GM12874 (cell line): ENCODE measurements around the gene CYLD.

ENCODE experiments used
- TF ChIP-seq, protein P1 (sequence below): IDR thresholded peaks from 2 replicates; pipeline ENCODE4 v1.5.1; 2011; ENCODE audit warnings: low read depth, mild to moderate bottlenecking, control low read depth, low read length, moderate library complexity; ENCODE audit not compliant: insufficient read depth

The CYLD gene

DNA sequence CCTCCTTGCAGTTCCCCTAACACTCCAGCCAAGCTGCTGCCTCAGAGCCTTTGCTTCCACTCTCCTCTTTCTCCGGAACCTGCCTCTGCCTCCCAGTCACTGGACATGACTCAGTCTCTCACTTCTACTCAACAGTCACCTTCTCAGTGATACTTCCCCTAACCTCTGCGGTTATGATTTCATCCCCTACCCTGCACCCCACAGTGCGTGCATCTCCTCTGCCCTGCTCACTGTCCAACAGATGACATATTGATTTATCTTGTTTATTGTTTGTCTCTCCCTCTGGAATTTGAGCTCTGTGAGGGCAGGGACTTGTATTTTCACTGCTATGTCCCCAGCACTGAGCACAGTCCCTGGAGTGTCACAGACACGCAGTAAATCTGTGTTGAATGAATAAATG lies 100.7 kb downstream of the CYLD start:
- TF ChIP-seq, protein P1, sequence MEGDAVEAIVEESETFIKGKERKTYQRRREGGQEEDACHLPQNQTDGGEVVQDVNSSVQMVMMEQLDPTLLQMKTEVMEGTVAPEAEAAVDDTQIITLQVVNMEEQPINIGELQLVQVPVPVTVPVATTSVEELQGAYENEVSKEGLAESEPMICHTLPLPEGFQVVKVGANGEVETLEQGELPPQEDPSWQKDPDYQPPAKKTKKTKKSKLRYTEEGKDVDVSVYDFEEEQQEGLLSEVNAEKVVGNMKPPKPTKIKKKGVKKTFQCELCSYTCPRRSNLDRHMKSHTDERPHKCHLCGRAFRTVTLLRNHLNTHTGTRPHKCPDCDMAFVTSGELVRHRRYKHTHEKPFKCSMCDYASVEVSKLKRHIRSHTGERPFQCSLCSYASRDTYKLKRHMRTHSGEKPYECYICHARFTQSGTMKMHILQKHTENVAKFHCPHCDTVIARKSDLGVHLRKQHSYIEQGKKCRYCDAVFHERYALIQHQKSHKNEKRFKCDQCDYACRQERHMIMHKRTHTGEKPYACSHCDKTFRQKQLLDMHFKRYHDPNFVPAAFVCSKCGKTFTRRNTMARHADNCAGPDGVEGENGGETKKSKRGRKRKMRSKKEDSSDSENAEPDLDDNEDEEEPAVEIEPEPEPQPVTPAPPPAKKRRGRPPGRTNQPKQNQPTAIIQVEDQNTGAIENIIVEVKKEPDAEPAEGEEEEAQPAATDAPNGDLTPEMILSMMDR = no peak

DNA sequence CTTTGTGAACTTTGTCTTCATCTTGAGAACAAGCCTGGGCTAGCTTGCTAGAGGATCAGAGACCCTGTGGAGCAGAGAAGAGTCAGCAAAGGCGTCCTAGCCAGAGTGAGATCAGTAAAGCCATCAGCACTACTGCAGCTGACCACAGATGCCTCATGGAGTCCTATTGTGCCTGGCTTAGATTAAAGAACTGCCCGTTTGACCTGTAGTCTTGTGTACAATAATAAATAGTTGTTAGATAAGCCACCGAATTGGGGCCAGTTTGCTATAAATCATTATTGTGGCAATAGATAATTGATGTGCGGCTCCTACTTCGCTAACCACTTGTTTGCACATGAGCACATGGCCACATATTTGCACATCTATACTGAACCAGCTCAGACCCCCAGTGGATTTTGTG lies 103.0 kb downstream of the CYLD start:
- TF ChIP-seq, protein P1 = no peak

DNA sequence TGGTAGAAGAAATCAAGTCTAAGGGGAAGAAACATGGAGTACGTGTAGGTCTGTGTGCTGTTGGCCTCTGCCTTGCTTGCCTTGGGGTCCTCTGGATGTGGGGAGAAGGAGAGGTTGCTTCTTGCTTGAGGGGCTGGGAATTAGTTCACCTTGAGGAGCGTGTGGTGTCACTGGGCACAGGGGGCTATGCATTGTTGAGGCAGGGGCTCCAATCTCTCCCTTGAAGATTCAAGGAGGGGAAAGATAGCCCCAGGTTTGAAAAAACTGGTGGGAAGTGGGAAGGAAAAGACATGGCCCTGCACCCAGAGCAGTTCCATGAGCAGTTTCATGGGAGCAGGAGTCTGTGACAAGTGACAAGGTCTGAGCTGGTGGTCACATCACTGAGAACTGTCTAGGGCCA lies 103.4 kb downstream of the CYLD start:
- TF ChIP-seq, protein P1 = no peak

DNA sequence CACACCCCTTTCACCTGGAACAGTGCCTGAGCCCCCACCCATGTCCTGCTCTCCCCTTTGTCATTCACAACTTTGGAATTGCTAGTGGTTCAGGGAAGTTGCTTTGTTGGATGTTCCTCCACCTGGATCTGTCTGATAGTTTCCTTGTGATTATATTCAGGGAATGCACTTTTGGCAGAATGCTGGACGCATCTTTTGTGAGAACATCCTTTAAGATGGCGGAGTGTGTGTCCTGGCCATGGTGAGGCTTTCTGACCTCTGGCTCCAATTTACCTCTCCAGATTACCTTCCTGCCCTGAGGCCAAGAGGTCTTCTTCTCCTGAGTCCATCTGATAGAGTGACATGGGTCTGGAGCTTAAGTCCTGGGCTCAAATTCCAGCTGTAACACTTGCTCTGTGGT lies 104.6 kb downstream of the CYLD start:
- TF ChIP-seq, protein P1 = no peak

DNA sequence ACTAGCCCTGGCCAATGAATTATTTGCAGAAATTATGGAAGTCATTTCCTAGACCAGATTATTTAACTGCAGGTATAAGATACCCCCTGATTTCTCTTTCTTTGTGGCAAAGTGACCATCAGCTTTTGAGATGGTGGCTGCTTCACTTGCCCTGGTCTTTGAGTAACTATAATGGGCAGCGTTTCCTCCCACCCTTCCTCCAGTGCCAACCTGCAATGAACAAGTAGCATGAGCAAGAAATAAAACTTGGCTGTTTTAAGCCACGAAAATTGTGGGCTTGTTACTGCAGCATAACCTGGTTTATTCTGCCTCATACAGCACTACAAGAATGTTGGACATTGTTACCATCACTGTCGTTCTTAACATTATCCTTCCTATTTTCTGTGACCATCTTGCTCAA lies 105.3 kb downstream of the CYLD start:
- TF ChIP-seq, protein P1 = no peak

DNA sequence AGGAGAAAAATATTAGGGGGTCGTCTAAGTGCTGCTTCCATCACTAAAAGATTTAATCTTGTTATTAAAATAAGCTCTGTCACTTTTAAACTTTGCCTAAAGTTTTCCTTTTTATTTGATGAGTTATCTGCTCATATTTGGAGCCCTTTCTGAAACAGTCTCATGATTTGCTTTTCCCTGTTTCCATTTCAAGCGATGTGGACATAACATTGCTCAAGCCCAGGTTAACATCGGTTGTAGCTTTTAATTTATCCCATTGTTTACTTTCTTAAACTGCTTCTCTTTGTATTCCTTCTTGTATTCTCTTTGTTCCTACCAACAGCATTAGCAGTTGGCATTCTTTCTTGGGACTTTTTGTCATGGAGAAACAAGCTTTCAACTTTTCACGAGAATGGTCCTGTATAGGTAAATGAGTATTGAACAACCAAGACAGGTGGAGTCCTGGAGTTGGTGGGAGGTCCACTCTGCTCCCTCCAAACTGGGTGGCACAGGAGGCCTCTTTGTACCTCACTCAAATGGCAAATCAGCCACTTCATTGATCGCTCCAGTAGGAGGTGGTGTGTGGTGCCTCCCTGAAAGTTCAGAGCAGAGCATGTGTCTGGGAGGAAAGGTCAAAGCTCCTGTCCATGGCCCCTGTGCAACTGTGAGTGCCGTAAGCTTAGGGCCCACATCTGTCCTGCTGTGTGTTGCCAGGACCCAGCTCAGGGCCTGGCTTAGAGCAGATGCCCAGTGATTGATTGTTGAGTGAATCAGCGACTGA lies 107.0 kb downstream of the CYLD start:
- TF ChIP-seq, protein P1 = no peak
